K562 (cell line): ENCODE data around the gene ACSL6.

Experiments
- ATF2 ChIP-seq: sonication (generic); formaldehyde crosslinking; IDR thresholded peaks from 2 replicates; pipeline ENCODE4 v1.8.1; 2022; ENCODE audit warnings: missing genetic modification reagents
- E2F4 ChIP-seq: sonication (generic); formaldehyde crosslinking; IDR thresholded peaks from 2 replicates; pipeline ENCODE4 v1.8.0; 2022; ENCODE audit warnings: mild to moderate bottlenecking, low read depth, missing genetic modification reagents
- ESRRA ChIP-seq: fragments of 450-650 bp; IDR thresholded peaks from 2 replicates; pipeline ENCODE4 v1.6.1; 2014; ENCODE audit warnings: low read depth, mild to moderate bottlenecking, moderate library complexity, borderline replicate concordance
- MTA3 ChIP-seq: fragments of 450-650 bp; formaldehyde crosslinking; IDR thresholded peaks from 2 replicates; pipeline ENCODE4 v1.6.1; 2017; ENCODE audit warnings: mild to moderate bottlenecking, borderline replicate concordance
- POLR2A ChIP-seq: fragments of 450-650 bp; conservative IDR thresholded peaks from 2 replicates; pipeline ENCODE4 v1.6.1; 2016
- RNF2 ChIP-seq: sonication (generic); IDR thresholded peaks from 2 replicates; pipeline ENCODE4 v1.6.1; 2016
- SIN3B ChIP-seq: fragments of 450-650 bp; IDR thresholded peaks from 2 replicates; pipeline ENCODE4 v1.6.1; 2017; ENCODE audit warnings: low read depth, mild to moderate bottlenecking, moderate library complexity
- TAF1 ChIP-seq: IDR thresholded peaks from 2 replicates; pipeline ENCODE4 v1.6.1; 2011; ENCODE audit warnings: mild to moderate bottlenecking, low read length, moderate library complexity; ENCODE audit not compliant: insufficient read depth, control insufficient read depth, severe bottlenecking; ENCODE audit errors: extremely low read depth
- ZKSCAN1 ChIP-seq: fragments of 150-350 bp; IDR thresholded peaks from 2 replicates; pipeline ENCODE4 v1.6.1; 2016; ENCODE audit warnings: low read depth, low read length
- ZNF184 ChIP-seq: sonication (generic); formaldehyde crosslinking; IDR thresholded peaks from 2 replicates; pipeline ENCODE4 v1.5.0; 2020; ENCODE audit warnings: missing genetic modification reagents

GRCh38 chr5:131906668-131907067 is 104.8 kb downstream of the ACSL6 start:
- TF ChIP-seq ZKSCAN1, result no peak
- no peak for TF ChIP-seq E2F4 (CRISPR knock-in tag)
- TF ChIP-seq ZNF184 (CRISPR knock-in tag), result no peak
- no peak for TF ChIP-seq MTA3
- TF ChIP-seq POLR2A, result no peak
- no peak for TF ChIP-seq SIN3B
- no peak for TF ChIP-seq ATF2 (CRISPR knock-in tag)
- TF ChIP-seq RNF2, result no peak
- TF ChIP-seq ESRRA, result no peak
- TF ChIP-seq TAF1, result no peak
